IPS-11a (cell line): ENCODE data around the gene DLAT.
"Not testable (repeated sequence)": the region's sequence is repeated elsewhere in the genome, so short reads cannot be mapped to it uniquely, and the experiment has no call there.

Experiments
- H3K4me3 ChIP-seq: one replicate; pipeline ENCODE4 v1.5.1; 2013; ENCODE audit warnings: low read depth, low read length, control low read depth

Gene DLAT

GRCh38 chr11:112046647-112047046, 21.4 kb downstream of the DLAT start:
- not testable (repeated sequence) for H3K4me3 ChIP-seq

- H3K4me3 ChIP-seq = not testable (repeated sequence)
These were observed 23.0 kb downstream of the DLAT start for GRCh38 chr11:112048256-112048655.

- H3K4me3 ChIP-seq = no peak overlapping the region
These were observed 24.6 kb downstream of the DLAT start for GRCh38 chr11:112049777-112050176.

- H3K4me3 ChIP-seq = no peak overlapping the region
These were observed 25.5 kb downstream of the DLAT start for GRCh38 chr11:112050721-112051120.

GRCh38 chr11:112051768-112052167, 26.6 kb downstream of the DLAT start:
- H3K4me3 ChIP-seq = no peak overlapping the region

- H3K4me3 ChIP-seq = no peak overlapping the region
These were observed 32.0 kb downstream of the DLAT start for GRCh38 chr11:112057170-112057569.

GRCh38 chr11:112058103-112058502, 32.9 kb downstream of the DLAT start:
- no peak overlapping the region for H3K4me3 ChIP-seq

GRCh38 chr11:112062923-112063322, 37.7 kb downstream of the DLAT start:
- no peak overlapping the region for H3K4me3 ChIP-seq

GRCh38 chr11:112073941-112074811, 49.0 kb downstream of the DLAT start, which contains the start of the genes NKAPD1 and PIH1D2:
TSS of gene NKAPD1 (plus strand) at chr11:112074299. CDS start at chr11:112075575, 1,276 bp downstream.
TSS of gene PIH1D2 (minus strand) at chr11:112074017. CDS start at chr11:112073174, 843 bp downstream.
- H3K4me3 ChIP-seq = peak within 1 kb of the TSS; percentile 98

GRCh38 chr11:112082729-112083128, 57.5 kb downstream of the DLAT start:
- H3K4me3 ChIP-seq = no peak overlapping the region

GRCh38 chr11:112085822-112086421, 60.7 kb downstream of the DLAT start:
- peak overlapping the region; percentile 97 for H3K4me3 ChIP-seq

- H3K4me3 ChIP-seq = peak within 1 kb of the TSS; percentile 97
These were observed 61.4 kb downstream of the DLAT start, which contains the start of the genes SDHD and TIMM8B for GRCh38 chr11:112086422-112087191. TSS of gene SDHD (plus strand) at chr11:112086873. CDS start at chr11:112086908, 35 bp downstream. TSS of gene TIMM8B (minus strand) at chr11:112086756. CDS start at chr11:112086723, 33 bp downstream.

GRCh38 chr11:112087212-112087611, 62.0 kb downstream of the DLAT start:
- H3K4me3 ChIP-seq = peak overlapping the region; percentile 97

- not testable (repeated sequence) for H3K4me3 ChIP-seq
These were observed 70.1 kb downstream of the DLAT start for GRCh38 chr11:112095302-112095701.

- H3K4me3 ChIP-seq = no peak overlapping the region
These were observed 71.0 kb downstream of the DLAT start for GRCh38 chr11:112096194-112096593.

- no peak overlapping the region for H3K4me3 ChIP-seq
These were observed 72.7 kb downstream of the DLAT start for GRCh38 chr11:112097734-112098528.

- no peak overlapping the region for H3K4me3 ChIP-seq
These were observed 75.3 kb downstream of the DLAT start for GRCh38 chr11:112100462-112100861.

GRCh38 chr11:112103446-112103845, 78.2 kb downstream of the DLAT start:
- no peak overlapping the region for H3K4me3 ChIP-seq

GRCh38 chr11:112106070-112106469, 80.9 kb downstream of the DLAT start:
- no peak overlapping the region for H3K4me3 ChIP-seq
